Measurements from ENCODE around the gene HPSE2.

The HPSE2 gene

GRCh38 chr10:98472196-98472595 lies 763.5 kb downstream of the HPSE2 start:
- Histone ChIP-seq H3K56ac (ENCODE audit: low read length) (no peak overlapping the region), H3K27ac (ENCODE audit: low read depth, low read length) (no peak overlapping the region)
- no CpG with 5 or more reads among the region's 4 CpGs for WGBS (ENCODE audit: extremely low coverage, insufficient coverage, low lambda C conversion rate)

GRCh38 chr10:98470850-98471249 lies 764.8 kb downstream of the HPSE2 start:
- H3K4me1 ChIP-seq (ENCODE audit: control insufficient read depth, low read depth, low read length) = no peaks in the 10 kb centered on the region

More at GRCh38 chr10:98472196-98472595, 763.5 kb downstream of the HPSE2 start:
- H4K8ac ChIP-seq (ENCODE audit: low read depth, low read length) = no peak overlapping the region
- H3K18ac ChIP-seq (ENCODE audit: low read length) = no peak overlapping the region
- H2BK15ac ChIP-seq (replicated peaks; ENCODE audit: low read depth) = no peak overlapping the region
- H3K9ac ChIP-seq (ENCODE audit: low read length) = no peak overlapping the region
- no peaks in the 10 kb centered on the region for H3K79me1 ChIP-seq (ENCODE audit: low read length)
- H3K79me2 ChIP-seq (ENCODE audit: control insufficient read depth, insufficient read depth, low read length) = no peaks in the 10 kb centered on the region
- no peak overlapping the region for H4K5ac ChIP-seq (ENCODE audit: low read length)
- H2BK120ac ChIP-seq (ENCODE audit: low read depth, low read length) = no peak overlapping the region
- H3K4me1 ChIP-seq (ENCODE audit: control insufficient read depth, low read depth, low read length) = no peaks in the 10 kb centered on the region
- H3K27me3 ChIP-seq (ENCODE audit: insufficient read depth, low read length, poor library complexity) = no peaks in the 10 kb centered on the region
- H2AK5ac ChIP-seq (ENCODE audit: low read length) = no peak overlapping the region
- no peaks in the 10 kb centered on the region for H3K36me3 ChIP-seq (ENCODE audit: control insufficient read depth, insufficient read depth, low read length)
- H3K4ac ChIP-seq (ENCODE audit: low read depth, low read length) = no peak overlapping the region
- no peak overlapping the region for H3K23ac ChIP-seq (ENCODE audit: low read length)
- DNase-seq = no peak
- no peak overlapping the region for H3K4me3 ChIP-seq (ENCODE audit: low read length)
- H3K4me2 ChIP-seq (ENCODE audit: low read length) = no peak overlapping the region
- H2BK5ac ChIP-seq (ENCODE audit: low read length) = no peak overlapping the region

GRCh38 chr10:98469001-98469931 lies 766.4 kb downstream of the HPSE2 start:
- H3K23ac ChIP-seq (ENCODE audit: low read length) = no peak overlapping the region
- no peak overlapping the region for H3K27ac ChIP-seq (ENCODE audit: low read depth, low read length)
- no peak overlapping the region for H2BK15ac ChIP-seq (replicated peaks; ENCODE audit: low read depth)
- no CpG with 5 or more reads among the region's 2 CpGs for WGBS (ENCODE audit: extremely low coverage, insufficient coverage, low lambda C conversion rate)
- H3K79me2 ChIP-seq (ENCODE audit: control insufficient read depth, insufficient read depth, low read length) = no peaks in the 10 kb centered on the region
- H2BK120ac ChIP-seq (ENCODE audit: low read depth, low read length) = no peak overlapping the region
- no peak overlapping the region for H2AK5ac ChIP-seq (ENCODE audit: low read length)
- no peak for DNase-seq
- H3K4ac ChIP-seq (ENCODE audit: low read depth, low read length) = no peak overlapping the region
- H3K36me3 ChIP-seq (ENCODE audit: control insufficient read depth, insufficient read depth, low read length) = no peaks in the 10 kb centered on the region
- no peak overlapping the region for H4K5ac ChIP-seq (ENCODE audit: low read length)
- no peaks in the 10 kb centered on the region for H3K27me3 ChIP-seq (ENCODE audit: insufficient read depth, low read length, poor library complexity)
- H3K9ac ChIP-seq (ENCODE audit: low read length) = no peak overlapping the region
- H3K56ac ChIP-seq (ENCODE audit: low read length) = no peak overlapping the region
- no peak overlapping the region for H3K4me2 ChIP-seq (ENCODE audit: low read length)
- H4K8ac ChIP-seq (ENCODE audit: low read depth, low read length) = no peak overlapping the region
- no peaks in the 10 kb centered on the region for H3K79me1 ChIP-seq (ENCODE audit: low read length)
- no peak overlapping the region for H3K4me3 ChIP-seq (ENCODE audit: low read length)
- no peak overlapping the region for H3K18ac ChIP-seq (ENCODE audit: low read length)
- H3K4me1 ChIP-seq (ENCODE audit: control insufficient read depth, low read depth, low read length) = no peaks in the 10 kb centered on the region
- no peak overlapping the region for H2BK5ac ChIP-seq (ENCODE audit: low read length)

More at GRCh38 chr10:98470850-98471249, 764.8 kb downstream of the HPSE2 start:
- Histone ChIP-seq H3K56ac (ENCODE audit: low read length) (no peak overlapping the region), H3K4ac (ENCODE audit: low read depth, low read length) (no peak overlapping the region), H3K4me3 (ENCODE audit: low read length) (no peak overlapping the region), H4K5ac (ENCODE audit: low read length) (no peak overlapping the region), H3K9ac (ENCODE audit: low read length) (no peak overlapping the region), H2AK5ac (ENCODE audit: low read length) (no peak overlapping the region), H3K27ac (ENCODE audit: low read depth, low read length) (no peak overlapping the region), H3K4me2 (ENCODE audit: low read length) (no peak overlapping the region), H3K79me1 (ENCODE audit: low read length) (no peaks in the 10 kb centered on the region), H4K8ac (ENCODE audit: low read depth, low read length) (no peak overlapping the region), H3K27me3 (ENCODE audit: insufficient read depth, low read length, poor library complexity) (no peaks in the 10 kb centered on the region), H2BK15ac (replicated peaks; ENCODE audit: low read depth) (no peak overlapping the region), H3K18ac (ENCODE audit: low read length) (no peak overlapping the region), H3K23ac (ENCODE audit: low read length) (no peak overlapping the region), H3K36me3 (ENCODE audit: control insufficient read depth, insufficient read depth, low read length) (no peaks in the 10 kb centered on the region), H2BK5ac (ENCODE audit: low read length) (no peak overlapping the region), H2BK120ac (ENCODE audit: low read depth, low read length) (no peak overlapping the region), H3K79me2 (ENCODE audit: control insufficient read depth, insufficient read depth, low read length) (no peaks in the 10 kb centered on the region)
- DNase-seq = no peak
- WGBS (ENCODE audit: extremely low coverage, insufficient coverage, low lambda C conversion rate) = no CpG with 5 or more reads among the region's 5 CpGs

DNA sequence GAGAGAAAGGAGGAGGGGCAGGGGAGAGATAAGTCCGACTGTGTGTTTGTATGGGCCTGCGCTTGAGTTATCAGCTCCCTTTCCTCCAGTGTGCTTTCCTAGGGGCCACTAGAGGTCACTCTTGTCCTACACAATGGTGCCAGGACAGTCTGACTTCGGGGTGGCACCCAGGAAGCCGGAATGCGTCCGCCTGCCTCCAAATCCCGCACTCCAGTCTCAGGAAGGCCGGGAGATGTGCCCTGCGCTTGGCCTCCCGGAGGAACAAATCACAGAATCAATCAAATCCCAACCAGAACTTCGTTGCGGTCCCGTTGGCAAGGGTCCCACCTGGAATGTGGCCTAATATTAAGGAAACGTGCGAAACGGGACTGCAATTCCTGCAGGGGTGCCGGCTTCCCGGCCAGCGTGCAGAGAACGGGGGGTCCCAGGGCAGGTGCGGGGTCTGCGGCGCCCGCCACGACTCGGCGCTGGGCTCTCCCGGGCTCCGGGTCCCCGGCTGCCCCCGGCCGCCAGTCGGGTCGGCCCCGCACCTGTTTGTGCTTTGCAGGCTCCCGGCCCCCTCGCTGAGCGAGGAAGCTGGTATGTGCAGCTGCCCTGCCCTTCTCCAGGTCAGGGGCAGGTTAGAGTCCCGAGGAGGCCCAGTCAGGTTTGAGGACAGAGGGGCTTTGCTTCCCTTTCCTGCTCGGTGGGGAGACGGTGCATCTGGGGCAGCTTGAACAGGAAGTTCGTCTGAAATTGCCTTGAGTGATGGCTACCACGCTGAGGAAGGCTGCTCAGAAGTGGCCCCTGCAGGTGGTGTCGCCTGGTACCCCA lies 767.9 kb downstream of the HPSE2 start:
- no peaks in the 10 kb centered on the region for H3K79me1 ChIP-seq (ENCODE audit: low read length)
- no peak overlapping the region for H3K23ac ChIP-seq (ENCODE audit: low read length)
- H3K4me2 ChIP-seq (ENCODE audit: low read length) = peak overlapping the region; percentile 17
- no peaks in the 10 kb centered on the region for H3K4me1 ChIP-seq (ENCODE audit: control insufficient read depth, low read depth, low read length)
- H3K4ac ChIP-seq (ENCODE audit: low read depth, low read length) = no peak overlapping the region
- H4K5ac ChIP-seq (ENCODE audit: low read length) = no peak overlapping the region
- no peak overlapping the region for H3K18ac ChIP-seq (ENCODE audit: low read length)
- no peak overlapping the region for H2BK120ac ChIP-seq (ENCODE audit: low read depth, low read length)
- H3K9ac ChIP-seq (ENCODE audit: low read length) = peak overlapping the region; percentile 20
- H2BK15ac ChIP-seq (replicated peaks; ENCODE audit: low read depth) = no peak overlapping the region
- no peak overlapping the region for H3K4me3 ChIP-seq (ENCODE audit: low read length)
- H3K56ac ChIP-seq (ENCODE audit: low read length) = peak overlapping the region; percentile 17
- no peak overlapping the region for H2BK5ac ChIP-seq (ENCODE audit: low read length)
- WGBS (ENCODE audit: extremely low coverage, insufficient coverage, low lambda C conversion rate) = no CpG with 5 or more reads among the region's 44 CpGs
- H3K36me3 ChIP-seq (ENCODE audit: control insufficient read depth, insufficient read depth, low read length) = no peaks in the 10 kb centered on the region
- H3K27ac ChIP-seq (ENCODE audit: low read depth, low read length) = no peak overlapping the region
- H3K79me2 ChIP-seq (ENCODE audit: control insufficient read depth, insufficient read depth, low read length) = no peaks in the 10 kb centered on the region
- peak; percentile 93 for DNase-seq
- H2AK5ac ChIP-seq (ENCODE audit: low read length) = no peak overlapping the region
- no peaks in the 10 kb centered on the region for H3K27me3 ChIP-seq (ENCODE audit: insufficient read depth, low read length, poor library complexity)
- H4K8ac ChIP-seq (ENCODE audit: low read depth, low read length) = no peak overlapping the region

DNA sequence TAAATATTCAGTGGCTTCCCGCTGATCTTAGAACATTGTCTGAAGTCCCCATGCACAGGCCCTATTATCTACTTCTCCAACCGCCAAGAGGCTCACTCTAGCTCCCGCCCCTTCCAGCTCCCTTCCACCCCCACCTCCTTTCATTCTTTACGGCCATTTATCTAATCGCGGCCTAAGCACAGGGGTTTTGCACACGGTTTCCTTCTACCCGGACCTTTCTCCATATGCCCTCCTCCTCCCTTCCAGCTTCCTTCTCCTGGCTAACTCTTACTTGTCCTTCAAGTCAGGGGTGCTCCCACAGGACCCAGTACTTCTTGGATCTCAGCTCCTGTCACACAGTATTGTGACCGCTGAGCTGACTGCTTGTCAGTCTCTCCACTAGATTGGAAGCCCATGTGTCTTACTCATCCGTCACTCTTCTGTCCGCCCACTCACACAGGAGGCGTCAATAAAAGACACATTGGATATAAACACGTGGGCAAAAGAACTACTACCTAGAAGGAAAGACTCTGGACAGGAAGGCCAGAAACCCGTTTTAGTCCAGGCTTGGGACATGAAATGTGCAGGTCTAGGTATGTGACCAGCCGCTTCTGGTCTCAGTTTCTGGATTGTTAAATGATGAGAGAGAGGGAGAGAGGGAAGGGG lies 768.7 kb downstream of the HPSE2 start:
- Histone ChIP-seq H2BK15ac (replicated peaks; ENCODE audit: low read depth) (no peak overlapping the region), H2BK5ac (ENCODE audit: low read length) (no peak overlapping the region), H3K79me2 (ENCODE audit: control insufficient read depth, insufficient read depth, low read length) (no peaks in the 10 kb centered on the region), H3K9ac (ENCODE audit: low read length) (no peak overlapping the region), H3K27ac (ENCODE audit: low read depth, low read length) (no peak overlapping the region), H2BK120ac (ENCODE audit: low read depth, low read length) (no peak overlapping the region), H4K5ac (ENCODE audit: low read length) (no peak overlapping the region), H3K4me3 (ENCODE audit: low read length) (no peak overlapping the region), H3K27me3 (ENCODE audit: insufficient read depth, low read length, poor library complexity) (no peaks in the 10 kb centered on the region), H3K36me3 (ENCODE audit: control insufficient read depth, insufficient read depth, low read length) (no peaks in the 10 kb centered on the region), H3K4ac (ENCODE audit: low read depth, low read length) (no peak overlapping the region), H3K56ac (ENCODE audit: low read length) (no peak overlapping the region), H3K4me2 (ENCODE audit: low read length) (no peak overlapping the region), H3K79me1 (ENCODE audit: low read length) (no peaks in the 10 kb centered on the region), H3K23ac (ENCODE audit: low read length) (no peak overlapping the region), H3K4me1 (ENCODE audit: control insufficient read depth, low read depth, low read length) (no peaks in the 10 kb centered on the region), H3K18ac (ENCODE audit: low read length) (no peak overlapping the region), H4K8ac (ENCODE audit: low read depth, low read length) (no peak overlapping the region), H2AK5ac (ENCODE audit: low read length) (no peak overlapping the region)
- no peak for DNase-seq
- WGBS (ENCODE audit: extremely low coverage, insufficient coverage, low lambda C conversion rate) = no CpG with 5 or more reads among the region's 15 CpGs

Data from mesendoderm (in vitro differentiated cells).